ENCODE data around the gene AURKA.

Gene AURKA

GRCh38 chr20:56392132-56392880 lies at the start of gene AURKA, which contains the start of gene CSTF1:
AURKA (minus strand) TSS chr20:56392215; CDS start chr20:56388197, 4,018 bp downstream.
CSTF1 (plus strand) TSS chr20:56392645; CDS start chr20:56395553, 2,908 bp downstream.
- peak; percentile 98 for DNase-seq

GRCh38 chr20:56440346-56441007 lies 48.5 kb upstream of the AURKA start:
- DNase-seq: no peak

GRCh38 chr20:56439771-56440291 lies 47.8 kb upstream of the AURKA start:
- DNase-seq: no peak

- no peak for DNase-seq
These were observed 46.3 kb upstream of the AURKA start for GRCh38 chr20:56438284-56438683.

GRCh38 chr20:56437196-56437960 lies 45.4 kb upstream of the AURKA start:
- DNase-seq: no peak

GRCh38 chr20:56433880-56434255 lies 41.9 kb upstream of the AURKA start:
- no peak for DNase-seq

- no peak for DNase-seq
These were observed 41.3 kb upstream of the AURKA start for GRCh38 chr20:56433221-56433879.

GRCh38 chr20:56431471-56431870 lies 39.5 kb upstream of the AURKA start:
- DNase-seq: no peak

GRCh38 chr20:56430957-56431356 lies 38.9 kb upstream of the AURKA start:
- DNase-seq: no peak

- DNase-seq: no peak
These were observed 38.4 kb upstream of the AURKA start for GRCh38 chr20:56430461-56430860.

- no peak for DNase-seq
These were observed 37.9 kb upstream of the AURKA start for GRCh38 chr20:56429941-56430340.

- DNase-seq: no peak
These were observed 37.5 kb upstream of the AURKA start for GRCh38 chr20:56429502-56429901.

- no peak for DNase-seq
These were observed 36.9 kb upstream of the AURKA start for GRCh38 chr20:56428881-56429280.

- no peak for DNase-seq
These were observed 36.4 kb upstream of the AURKA start for GRCh38 chr20:56428410-56428809.

GRCh38 chr20:56427797-56428196 lies 35.8 kb upstream of the AURKA start:
- DNase-seq: no peak

GRCh38 chr20:56426926-56427325 lies 34.9 kb upstream of the AURKA start:
- no peak for DNase-seq

- no peak for DNase-seq
These were observed 34.0 kb upstream of the AURKA start for GRCh38 chr20:56426026-56426425.

GRCh38 chr20:56424931-56425330 lies 32.9 kb upstream of the AURKA start:
- no peak for DNase-seq

- no peak for DNase-seq
These were observed 31.9 kb upstream of the AURKA start for GRCh38 chr20:56423886-56424285.

GRCh38 chr20:56423211-56423610 lies 31.2 kb upstream of the AURKA start:
- no peak for DNase-seq

GRCh38 chr20:56422824-56423189 lies 30.8 kb upstream of the AURKA start:
- DNase-seq: no peak

GRCh38 chr20:56422076-56422823 lies 30.2 kb upstream of the AURKA start:
- DNase-seq: no peak
